ENCODE results near the gene ZCCHC3.
A peak's percentile ranks its signal among the peaks of the same experiment; 100 is the strongest.

Gene ZCCHC3

GRCh38 chr20:346033-346639, 48.8 kb downstream of the ZCCHC3 start:
- TF ChIP-seq CTCF (IDR thresholded peaks at IDR 0.05): no peak
- Histone ChIP-seq H3K27ac (no peak overlapping the region), H3K4me3 (ENCODE audit: low read depth in 1 of 2, low read length in 1 of 2) (no peak overlapping the region), H3K4me1 (ENCODE audit: control insufficient read depth in 1 of 2, insufficient read depth in 1 of 2, low read depth in 1 of 2, low read length in 1 of 2) (peaks cover 14 to 18% of the 10 kb centered on the region in 2 experiments), H3K9me3 (no peaks in the 10 kb centered on the region), H3K27me3 (peaks cover 60% of the 10 kb centered on the region), H3K36me3 (no peaks in the 10 kb centered on the region)

GRCh38 chr20:346640-347316, 49.4 kb downstream of the ZCCHC3 start, which contains the start of gene NRSN2:
TSS of gene NRSN2 (plus strand) at chr20:347111. CDS start at chr20:349644, 2,533 bp downstream.
- TF ChIP-seq CTCF (IDR thresholded peaks at IDR 0.05): no peak
- H3K27ac ChIP-seq: peak within 1 kb of the TSS; percentile 48
- H3K27me3 ChIP-seq: peaks cover 60% of the 10 kb centered on the region
- no peaks in the 10 kb centered on the region for H3K9me3 ChIP-seq
- H3K4me1 ChIP-seq (ENCODE audit: control insufficient read depth in 1 of 2, insufficient read depth in 1 of 2, low read depth in 1 of 2, low read length in 1 of 2): peaks cover 14 to 18% of the 10 kb centered on the region in 2 experiments
- no peaks in the 10 kb centered on the region for H3K36me3 ChIP-seq
- peak within 1 kb of the TSS; percentile 71 to 93 for H3K4me3 ChIP-seq (ENCODE audit: low read depth in 1 of 2, low read length in 1 of 2)

GRCh38 chr20:347317-347639, 49.9 kb downstream of the ZCCHC3 start:
- Histone ChIP-seq H3K9me3 (no peaks in the 10 kb centered on the region), H3K27me3 (peaks cover 60% of the 10 kb centered on the region), H3K4me3 (ENCODE audit: low read depth in 1 of 2, low read length in 1 of 2) (peak overlapping the region; percentile 71 to 93), H3K36me3 (no peaks in the 10 kb centered on the region), H3K4me1 (ENCODE audit: control insufficient read depth in 1 of 2, insufficient read depth in 1 of 2, low read depth in 1 of 2, low read length in 1 of 2) (peaks cover 14 to 18% of the 10 kb centered on the region in 2 experiments), H3K27ac (no peak overlapping the region)
- TF ChIP-seq CTCF (IDR thresholded peaks at IDR 0.05): no peak

- Histone ChIP-seq H3K4me3 (ENCODE audit: low read depth in 1 of 2, low read length in 1 of 2) (peak overlapping the region; percentile 71 to 93), H3K27ac (peak overlapping the region; percentile 48), H3K4me1 (ENCODE audit: control insufficient read depth in 1 of 2, insufficient read depth in 1 of 2, low read depth in 1 of 2, low read length in 1 of 2) (peaks cover 14 to 18% of the 10 kb centered on the region in 2 experiments), H3K9me3 (no peaks in the 10 kb centered on the region), H3K36me3 (no peaks in the 10 kb centered on the region), H3K27me3 (peaks cover 60% of the 10 kb centered on the region)
- peak; percentile 5 for TF ChIP-seq CTCF (IDR thresholded peaks at IDR 0.05)
Measured at GRCh38 chr20:347640-348484, 50.5 kb downstream of the ZCCHC3 start.

GRCh38 chr20:348972-349841, 51.8 kb downstream of the ZCCHC3 start:
- Histone ChIP-seq H3K4me1 (ENCODE audit: control insufficient read depth in 1 of 2, insufficient read depth in 1 of 2, low read depth in 1 of 2, low read length in 1 of 2) (peaks cover 14 to 19% of the 10 kb centered on the region in 2 experiments), H3K4me3 (ENCODE audit: low read depth in 1 of 2, low read length in 1 of 2) (no peak overlapping the region)
- no peak for TF ChIP-seq CTCF (IDR thresholded peaks at IDR 0.05)

More at GRCh38 chr20:348972-349841, 51.8 kb downstream of the ZCCHC3 start:
- H3K36me3 ChIP-seq: no peaks in the 10 kb centered on the region
- H3K27me3 ChIP-seq: peaks cover 58% of the 10 kb centered on the region
- no peaks in the 10 kb centered on the region for H3K9me3 ChIP-seq
- no peak overlapping the region for H3K27ac ChIP-seq
